Subcutaneous adipose tissue (tissue), 4 donors: ENCODE measurements around the gene PDE6H. TPM values are rescaled to one million over a fixed set of nuclear protein-coding genes. Genes with fewer than 3 reads are reported as not detected.

ENCODE experiments used
- CTCF ChIP-seq: fragments of 450-650 bp; IDR thresholded peaks from one replicate; pipeline ENCODE4 v1.5.1; 2016; ENCODE audit warnings: low read depth, mild to moderate bottlenecking, control low read depth, antibody characterized with exemption, moderate library complexity
- total RNA-seq, 4 donors: library from RNA; depleted of rRNA; stranded (reverse); fragments of >200 nt; gene quantifications; one replicate each; pipeline ENCODE4 v1.1.0, GENCODE V29; 2016

Gene PDE6H
- total RNA-seq, 4 donors from 2014 or later: not detected

- no peak for TF ChIP-seq CTCF
These were observed 11.2 kb upstream of the PDE6H start, which contains the start of gene ARHGDIB for GRCh38 chr12:14961466-14962152. Gene ARHGDIB (minus strand): TSS chr12:14961601. CDS start chr12:14950712, 10,889 bp downstream.

- TF ChIP-seq CTCF: no peak
These were observed 10.7 kb upstream of the PDE6H start for GRCh38 chr12:14962153-14962539.

GRCh38 chr12:14962797-14963196 lies 10.0 kb upstream of the PDE6H start:
- TF ChIP-seq CTCF: no peak

- TF ChIP-seq CTCF: no peak
These were observed 9.3 kb upstream of the PDE6H start for GRCh38 chr12:14963520-14963919.

- no peak for TF ChIP-seq CTCF
These were observed 8.4 kb upstream of the PDE6H start for GRCh38 chr12:14964406-14964805.

GRCh38 chr12:14965221-14965620 lies 7.6 kb upstream of the PDE6H start:
- TF ChIP-seq CTCF: no peak

- no peak for TF ChIP-seq CTCF
These were observed 4.4 kb upstream of the PDE6H start for GRCh38 chr12:14968478-14968877.
